Measurements from ENCODE around the gene JAK3. TPM values are rescaled to one million over a fixed set of nuclear protein-coding genes. Genes with fewer than 3 reads are reported as not detected.

The JAK3 gene
- total and polyA plus RNA-seq, 7 experiments from 2014 or later = 125 to 296 (median 169) TPM

DNA sequence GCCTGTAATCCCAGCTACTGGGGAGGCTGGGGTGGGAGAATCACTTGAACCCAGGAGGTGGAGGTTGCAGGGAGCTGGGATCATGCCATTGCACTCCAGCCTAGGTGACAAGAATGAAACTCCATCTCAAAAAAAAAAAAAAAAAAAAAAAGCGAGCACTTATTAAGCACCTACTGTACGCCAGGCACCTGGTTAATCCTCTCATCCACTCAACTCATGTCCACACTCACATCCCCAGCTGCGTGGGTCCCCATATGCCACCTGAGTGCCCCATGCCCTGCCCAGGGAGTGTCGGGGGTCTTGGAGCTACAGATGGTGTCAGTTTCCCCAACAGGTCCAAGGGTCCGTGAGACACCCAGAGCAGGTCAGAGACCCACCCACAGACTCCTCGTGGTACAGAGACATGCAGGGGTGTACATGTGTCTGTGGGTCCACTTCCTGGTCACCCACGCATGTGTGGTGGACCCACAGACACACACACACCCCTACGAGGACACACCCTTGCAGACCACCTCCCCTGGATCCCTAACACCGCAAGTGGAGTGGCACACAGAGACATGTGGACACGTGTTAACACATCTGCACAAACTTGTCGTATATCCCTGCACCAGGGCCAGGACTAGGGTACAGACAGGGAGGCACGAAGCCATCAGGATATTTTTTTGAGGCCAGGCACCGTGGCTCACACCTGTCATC, 30.0 kb downstream of the JAK3 start:
- no peak overlapping the region for H3K4me3 Mint-ChIP-seq
- H3K36me3 ChIP-seq (ENCODE audit: control insufficient read depth in 2 of 3, insufficient read depth in 3 of 3, low read length in 3 of 3) = peaks cover 0 to 7% (median 0%) of the 10 kb centered on the region in 3 experiments
- no peaks in the 10 kb centered on the region for H3K27me3 Mint-ChIP-seq
- no peak overlapping the region for H3K4me3 ChIP-seq (ENCODE audit: low read length)
- ChIA-PET CTCF (no interaction called here), POLR2A (no interaction called here)
- H3K27ac Mint-ChIP-seq = peak overlapping the region in 2 of 9 donors; percentile 60 to 77
- intact Hi-C loops (cut with micrococcal nuclease) = no loop called here
- ATAC-seq (no peak), DNase-seq (no peak)
- H3K9me3 ChIP-seq (ENCODE audit: control insufficient read depth in 2 of 3, low read length in 3 of 3) = no peaks in the 10 kb centered on the region
- H3K27ac ChIP-seq (ENCODE audit: low read depth, low read length) = no peak overlapping the region
- H3K36me3 Mint-ChIP-seq = peaks cover 0 to 8% (median 0%) of the 10 kb centered on the region in 5 donors
- peaks cover 0 to 4% (median 0%) of the 10 kb centered on the region in 7 donors for H3K4me1 Mint-ChIP-seq
- H3K27me3 ChIP-seq (ENCODE audit: control insufficient read depth in 2 of 2, insufficient read depth in 2 of 2, low read length in 2 of 2) = no peaks in the 10 kb centered on the region
- no peaks in the 10 kb centered on the region for H3K9me3 Mint-ChIP-seq
- no peaks in the 10 kb centered on the region for H3K4me1 ChIP-seq (ENCODE audit: control insufficient read depth in 2 of 2, insufficient read depth in 2 of 2, low read length in 2 of 2)

DNA sequence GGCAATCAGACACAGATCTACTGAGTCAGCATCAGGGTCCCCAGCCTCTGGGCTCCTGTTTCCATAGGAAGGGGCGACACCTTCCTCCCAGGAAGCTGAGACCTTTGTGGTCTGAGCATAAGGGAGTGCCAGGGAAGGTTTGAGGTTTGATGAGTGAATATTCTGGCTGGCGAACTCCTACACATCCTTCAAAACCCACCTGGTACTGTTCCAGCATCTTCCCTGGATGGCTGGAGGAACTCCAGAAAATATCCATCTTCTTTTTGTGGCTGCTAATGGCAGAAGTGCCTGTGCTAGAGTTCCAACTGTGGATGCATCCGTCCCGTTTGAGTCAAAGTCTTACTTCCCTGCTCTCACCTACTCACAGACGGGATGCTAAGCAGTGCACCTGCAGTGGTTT, 35.7 kb downstream of the JAK3 start:
- H3K4me1 Mint-ChIP-seq = peaks cover 0 to 17% (median 9%) of the 10 kb centered on the region in 7 donors
- ATAC-seq = no peak
- peaks cover 0 to 7% of the 10 kb centered on the region in 2 donors for H3K4me1 ChIP-seq (ENCODE audit: control insufficient read depth in 2 of 2, insufficient read depth in 2 of 2, low read length in 2 of 2)
- DNase-seq = no peak
- POLR2A ChIA-PET = interaction anchor here (0.7 to 1.0 kb wide), 2 partner anchors 9 to 15 kb away, joined by 3 to 4 read pairs; no protein-coding TSS in a partner anchor
- H3K27ac Mint-ChIP-seq = peak overlapping the region in 1 of 9 donors; percentile 42
- H3K36me3 ChIP-seq (ENCODE audit: control insufficient read depth in 2 of 3, insufficient read depth in 3 of 3, low read length in 3 of 3) = peaks cover 0 to 7% (median 0%) of the 10 kb centered on the region in 3 experiments
- intact Hi-C loops (cut with micrococcal nuclease) = no loop called here
- no peaks in the 10 kb centered on the region for H3K27me3 ChIP-seq (ENCODE audit: control insufficient read depth in 2 of 2, insufficient read depth in 2 of 2, low read length in 2 of 2)
- H3K9me3 ChIP-seq (ENCODE audit: control insufficient read depth in 2 of 3, low read length in 3 of 3) = no peaks in the 10 kb centered on the region
- peaks cover 0 to 6% (median 0%) of the 10 kb centered on the region in 5 donors for H3K27me3 Mint-ChIP-seq
- CTCF ChIA-PET = no interaction called here
- H3K36me3 Mint-ChIP-seq = peaks cover 0 to 8% (median 0%) of the 10 kb centered on the region in 5 donors
- H3K4me3 ChIP-seq (ENCODE audit: low read length) = no peak overlapping the region
- H3K4me3 Mint-ChIP-seq = no peak overlapping the region
- H3K9me3 Mint-ChIP-seq = no peaks in the 10 kb centered on the region
- H3K27ac ChIP-seq (ENCODE audit: low read depth, low read length) = no peak overlapping the region

DNA sequence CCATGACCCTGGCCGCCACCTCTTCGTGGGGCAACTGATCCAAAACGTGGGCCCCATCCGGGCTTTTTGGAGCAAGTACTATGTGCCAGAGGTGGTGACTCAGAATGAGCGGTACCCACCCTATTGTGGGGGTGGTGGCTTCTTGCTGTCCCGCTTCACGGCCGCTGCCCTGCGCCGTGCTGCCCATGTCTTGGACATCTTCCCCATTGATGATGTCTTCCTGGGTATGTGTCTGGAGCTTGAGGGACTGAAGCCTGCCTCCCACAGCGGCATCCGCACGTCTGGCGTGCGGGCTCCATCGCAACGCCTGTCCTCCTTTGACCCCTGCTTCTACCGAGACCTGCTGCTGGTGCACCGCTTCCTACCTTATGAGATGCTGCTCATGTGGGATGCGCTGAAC, 36.1 kb downstream of the JAK3 start:
- Mint-ChIP-seq H3K9me3 (no peaks in the 10 kb centered on the region), H3K4me1 (peaks cover 0 to 21% (median 9%) of the 10 kb centered on the region in 7 donors), H3K27ac (no peak overlapping the region), H3K36me3 (peaks cover 0 to 8% (median 0%) of the 10 kb centered on the region in 5 donors), H3K27me3 (peaks cover 0 to 8% (median 0%) of the 10 kb centered on the region in 5 donors), H3K4me3 (no peak overlapping the region)
- Histone ChIP-seq H3K27me3 (ENCODE audit: control insufficient read depth in 2 of 2, insufficient read depth in 2 of 2, low read length in 2 of 2) (no peaks in the 10 kb centered on the region), H3K27ac (ENCODE audit: low read depth, low read length) (no peak overlapping the region), H3K4me1 (ENCODE audit: control insufficient read depth in 2 of 2, insufficient read depth in 2 of 2, low read length in 2 of 2) (peaks cover 0 to 8% of the 10 kb centered on the region in 2 donors), H3K36me3 (ENCODE audit: control insufficient read depth in 2 of 3, insufficient read depth in 3 of 3, low read length in 3 of 3) (peaks cover 0 to 6% (median 0%) of the 10 kb centered on the region in 3 experiments), H3K4me3 (ENCODE audit: low read length) (no peak overlapping the region), H3K9me3 (ENCODE audit: control insufficient read depth in 2 of 3, low read length in 3 of 3) (no peaks in the 10 kb centered on the region)
- ATAC-seq = no peak
- DNase-seq = no peak
- POLR2A ChIA-PET = interaction anchor here (1.0 kb wide), 1 partner anchor 8 kb away, joined by 4 read pairs; no protein-coding TSS in a partner anchor
- CTCF ChIA-PET = no interaction called here
- intact Hi-C loops (cut with micrococcal nuclease) = no loop called here

DNA sequence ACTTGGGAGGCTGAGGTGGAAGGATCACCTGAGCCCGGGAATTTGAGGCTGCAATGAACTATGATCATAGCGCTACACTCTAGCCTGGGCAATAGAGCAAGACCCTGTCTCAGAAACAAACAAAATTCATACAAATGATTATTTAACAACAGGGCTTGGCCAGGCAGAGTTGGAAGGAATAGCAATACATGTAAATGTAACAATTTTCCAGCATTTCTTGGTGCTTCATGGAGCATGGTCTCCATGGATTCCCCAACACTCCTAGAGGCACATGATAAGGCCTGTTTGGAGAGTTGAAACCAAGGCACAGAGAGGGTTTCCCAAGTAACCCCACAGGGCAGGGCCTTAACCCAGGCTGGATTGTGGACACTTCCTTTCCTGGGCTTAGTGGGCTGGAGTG, 36.7 kb downstream of the JAK3 start:
- peaks cover 0 to under 1% (median 0%) of the 10 kb centered on the region in 3 experiments for H3K36me3 ChIP-seq (ENCODE audit: control insufficient read depth in 2 of 3, insufficient read depth in 3 of 3, low read length in 3 of 3)
- Mint-ChIP-seq H3K4me3 (no peak overlapping the region), H3K4me1 (peaks cover 0 to 25% (median 12%) of the 10 kb centered on the region in 7 donors), H3K36me3 (peaks cover 0 to 4% (median 0%) of the 10 kb centered on the region in 5 donors), H3K27me3 (peaks cover 0 to 8% (median 0%) of the 10 kb centered on the region in 5 donors), H3K27ac (no peak overlapping the region), H3K9me3 (no peaks in the 10 kb centered on the region)
- CTCF ChIA-PET = no interaction called here
- no peak overlapping the region for H3K27ac ChIP-seq (ENCODE audit: low read depth, low read length)
- peaks cover 0 to 12% of the 10 kb centered on the region in 2 donors for H3K4me1 ChIP-seq (ENCODE audit: control insufficient read depth in 2 of 2, insufficient read depth in 2 of 2, low read length in 2 of 2)
- intact Hi-C loops (cut with micrococcal nuclease) = no loop called here
- no peaks in the 10 kb centered on the region for H3K9me3 ChIP-seq (ENCODE audit: control insufficient read depth in 2 of 3, low read length in 3 of 3)
- no peak for DNase-seq
- no peak overlapping the region for H3K4me3 ChIP-seq (ENCODE audit: low read length)
- POLR2A ChIA-PET = interaction anchor here (1.0 kb wide), 1 partner anchor 39 kb away, joined by 3 read pairs; no protein-coding TSS in a partner anchor
- H3K27me3 ChIP-seq (ENCODE audit: control insufficient read depth in 2 of 2, insufficient read depth in 2 of 2, low read length in 2 of 2) = no peaks in the 10 kb centered on the region
- ATAC-seq = no peak

DNA sequence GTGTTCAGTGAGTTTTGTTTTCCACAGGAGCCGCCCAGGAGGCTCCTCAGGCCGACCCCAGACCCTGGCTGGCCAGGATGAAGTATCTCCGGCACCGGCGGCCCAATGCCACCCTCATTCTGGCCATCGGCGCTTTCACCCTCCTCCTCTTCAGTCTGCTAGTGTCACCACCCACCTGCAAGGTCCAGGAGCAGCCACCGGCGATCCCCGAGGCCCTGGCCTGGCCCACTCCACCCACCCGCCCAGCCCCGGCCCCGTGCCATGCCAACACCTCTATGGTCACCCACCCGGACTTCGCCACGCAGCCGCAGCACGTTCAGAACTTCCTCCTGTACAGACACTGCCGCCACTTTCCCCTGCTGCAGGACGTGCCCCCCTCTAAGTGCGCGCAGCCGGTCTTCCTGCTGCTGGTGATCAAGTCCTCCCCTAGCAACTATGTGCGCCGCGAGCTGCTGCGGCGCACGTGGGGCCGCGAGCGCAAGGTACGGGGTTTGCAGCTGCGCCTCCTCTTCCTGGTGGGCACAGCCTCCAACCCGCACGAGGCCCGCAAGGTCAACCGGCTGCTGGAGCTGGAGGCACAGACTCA, 40.0 kb downstream of the JAK3 start:
- Mint-ChIP-seq H3K9me3 (peaks cover 0 to 2% (median 0%) of the 10 kb centered on the region in 11 donors), H3K27ac (peak overlapping the region in 7 of 9 donors; percentile 15 to 85 (median 37)), H3K4me1 (peaks cover 13 to 49% (median 37%) of the 10 kb centered on the region in 7 donors), H3K27me3 (peaks cover 0 to 11% (median 0%) of the 10 kb centered on the region in 5 donors), H3K4me3 (peak overlapping the region in 9 of 10 donors; percentile 70 to 88 (median 81)), H3K36me3 (peaks cover 0 to 8% (median 0%) of the 10 kb centered on the region in 5 donors)
- ChIA-PET CTCF (no interaction called here), POLR2A (interaction anchor here (0.6 to 2.0 kb wide), 5 partner anchors 16 to 155 kb away, joined by 3 to 6 read pairs (median 4); partner anchors contain the start of gene JAK3)
- H3K27me3 ChIP-seq (ENCODE audit: control insufficient read depth in 2 of 2, insufficient read depth in 2 of 2, low read length in 2 of 2) = no peaks in the 10 kb centered on the region
- peaks cover 9 to 23% of the 10 kb centered on the region in 2 donors for H3K4me1 ChIP-seq (ENCODE audit: control insufficient read depth in 2 of 2, insufficient read depth in 2 of 2, low read length in 2 of 2)
- no peak overlapping the region for H3K27ac ChIP-seq (ENCODE audit: low read depth, low read length)
- H3K36me3 ChIP-seq (ENCODE audit: control insufficient read depth in 2 of 3, insufficient read depth in 3 of 3, low read length in 3 of 3) = no peaks in the 10 kb centered on the region
- no peaks in the 10 kb centered on the region for H3K9me3 ChIP-seq (ENCODE audit: control insufficient read depth in 2 of 3, low read length in 3 of 3)
- DNase-seq (peak in 3 of 9 donors; percentile 20 to 34 (median 23)), ATAC-seq (peak; percentile 55)
- intact Hi-C loops (cut with micrococcal nuclease) = no loop called here
- H3K4me3 ChIP-seq (ENCODE audit: low read length) = peak overlapping the region; percentile 2

DNA sequence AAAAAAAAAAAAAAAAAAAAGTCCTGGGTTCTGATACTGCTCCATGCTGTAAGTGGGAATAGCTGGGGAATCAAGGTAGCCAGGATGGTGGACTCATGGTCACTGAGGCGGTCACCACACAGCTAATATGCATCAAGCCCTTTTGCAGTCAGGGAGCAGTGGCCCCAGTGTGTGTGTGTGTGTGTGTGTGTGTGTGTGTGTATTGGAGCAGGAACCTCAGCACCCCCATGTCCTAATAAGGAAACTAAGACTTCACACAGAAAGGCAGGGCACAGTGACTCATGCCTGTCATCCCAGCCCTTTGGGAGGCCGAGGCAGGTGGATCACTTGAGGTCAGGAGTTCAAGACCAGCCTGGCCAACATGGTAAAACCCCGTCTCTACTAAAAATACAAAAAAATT, 40.8 kb downstream of the JAK3 start:
- Mint-ChIP-seq H3K4me1 (peaks cover 19 to 55% (median 42%) of the 10 kb centered on the region in 7 donors), H3K36me3 (peaks cover 0 to 8% (median 0%) of the 10 kb centered on the region in 5 donors), H3K27me3 (peaks cover 0 to 14% (median 0%) of the 10 kb centered on the region in 5 donors), H3K27ac (peak overlapping the region in 2 of 9 donors; percentile 60 to 86), H3K4me3 (peak overlapping the region in 9 of 10 donors; percentile 6 to 88 (median 70)), H3K9me3 (peaks cover 0 to 2% (median 0%) of the 10 kb centered on the region in 11 donors)
- Histone ChIP-seq H3K27ac (ENCODE audit: low read depth, low read length) (no peak overlapping the region), H3K9me3 (ENCODE audit: control insufficient read depth in 2 of 3, low read length in 3 of 3) (no peaks in the 10 kb centered on the region), H3K27me3 (ENCODE audit: control insufficient read depth in 2 of 2, insufficient read depth in 2 of 2, low read length in 2 of 2) (no peaks in the 10 kb centered on the region), H3K4me1 (ENCODE audit: control insufficient read depth in 2 of 2, insufficient read depth in 2 of 2, low read length in 2 of 2) (peaks cover 15 to 32% of the 10 kb centered on the region in 2 donors), H3K4me3 (ENCODE audit: low read length) (no peak overlapping the region), H3K36me3 (ENCODE audit: control insufficient read depth in 2 of 3, insufficient read depth in 3 of 3, low read length in 3 of 3) (no peaks in the 10 kb centered on the region)
- POLR2A ChIA-PET = interaction anchor here (0.7 to 2.0 kb wide), 3 partner anchors 12 to 154 kb away, joined by 4 to 5 read pairs (median 4); partner anchors contain the start of gene B3GNT3
- intact Hi-C loops (cut with micrococcal nuclease) = no loop called here
- CTCF ChIA-PET = interaction anchor here (1.1 kb wide), 1 partner anchor 48 kb away, joined by 4 read pairs; no protein-coding TSS in a partner anchor
- ATAC-seq = no peak
- no peak for DNase-seq
